ENCODE measurements around the gene ZDHHC13. TPM values are rescaled to one million over a fixed set of nuclear protein-coding genes. Genes with fewer than 3 reads are reported as not detected.

Gene ZDHHC13
- polyA plus RNA-seq, 1 donor from 2014 or later = 70.0 TPM

DNA sequence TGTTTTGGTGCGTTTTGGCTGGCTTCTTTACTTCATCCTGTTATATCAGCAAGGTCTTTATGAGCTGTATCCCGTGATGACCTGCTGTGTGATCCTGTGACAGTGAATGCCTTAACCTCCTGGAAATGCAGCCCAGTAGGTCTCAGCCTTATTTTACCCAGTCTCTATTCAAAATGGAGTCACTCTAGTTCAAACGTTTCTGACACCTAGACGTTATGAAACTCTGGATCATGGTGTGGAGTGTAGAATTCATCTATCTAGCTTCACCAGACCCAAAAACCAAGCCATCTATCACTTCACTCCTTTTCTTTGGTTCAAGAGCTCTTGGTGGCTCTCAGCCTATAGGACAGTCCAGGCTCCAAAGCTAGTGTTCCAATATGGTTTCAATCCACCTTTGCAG, 28.2 kb upstream of the ZDHHC13 start:
- Histone ChIP-seq H3K9me3 (ENCODE audit: low read length) (no peaks in the 10 kb centered on the region), H2AFZ (ENCODE audit: low read depth, low read length) (no peak overlapping the region), H3K27me3 (ENCODE audit: insufficient read depth, low read depth, low read length) (no peaks in the 10 kb centered on the region), H4K20me1 (ENCODE audit: insufficient read depth) (no peaks in the 10 kb centered on the region), H3K27ac (ENCODE audit: low read length) (no peak overlapping the region), H3K36me3 (ENCODE audit: insufficient read depth, low read length) (no peaks in the 10 kb centered on the region), H3K9ac (ENCODE audit: low read length) (no peak overlapping the region), H3K79me2 (replicated peaks; ENCODE audit: insufficient read depth, low read length) (no peaks in the 10 kb centered on the region), H3K4me2 (ENCODE audit: low read length) (no peak overlapping the region), H3K9me2 (ENCODE audit: insufficient read depth, low read length) (no peaks in the 10 kb centered on the region), H3F3A (ENCODE audit: insufficient read depth, low read length, poor library complexity, severe bottlenecking) (no peaks in the 10 kb centered on the region), H3K4me3 (ENCODE audit: low read length) (no peak overlapping the region)
- TF ChIP-seq EZH2 (IDR thresholded peaks at IDR 0.05; ENCODE audit: borderline replicate concordance, insufficient read depth, low read length, poor library complexity, severe bottlenecking) (no peak), TAF1 (IDR thresholded peaks at IDR 0.05; ENCODE audit: low read depth) (no peak), SMC3 (conservative IDR thresholded peaks at IDR 0.05; ENCODE audit: poor library complexity) (no peak), RAD21 (conservative IDR thresholded peaks at IDR 0.05) (no peak), POLR2AphosphoS5 (IDR thresholded peaks at IDR 0.05) (no peak), MXI1 (conservative IDR thresholded peaks at IDR 0.05; ENCODE audit: poor library complexity, severe bottlenecking) (no peak), EP300 (conservative IDR thresholded peaks at IDR 0.05; ENCODE audit: poor library complexity, severe bottlenecking) (no peak)
- TF ChIP-seq, protein P1, sequence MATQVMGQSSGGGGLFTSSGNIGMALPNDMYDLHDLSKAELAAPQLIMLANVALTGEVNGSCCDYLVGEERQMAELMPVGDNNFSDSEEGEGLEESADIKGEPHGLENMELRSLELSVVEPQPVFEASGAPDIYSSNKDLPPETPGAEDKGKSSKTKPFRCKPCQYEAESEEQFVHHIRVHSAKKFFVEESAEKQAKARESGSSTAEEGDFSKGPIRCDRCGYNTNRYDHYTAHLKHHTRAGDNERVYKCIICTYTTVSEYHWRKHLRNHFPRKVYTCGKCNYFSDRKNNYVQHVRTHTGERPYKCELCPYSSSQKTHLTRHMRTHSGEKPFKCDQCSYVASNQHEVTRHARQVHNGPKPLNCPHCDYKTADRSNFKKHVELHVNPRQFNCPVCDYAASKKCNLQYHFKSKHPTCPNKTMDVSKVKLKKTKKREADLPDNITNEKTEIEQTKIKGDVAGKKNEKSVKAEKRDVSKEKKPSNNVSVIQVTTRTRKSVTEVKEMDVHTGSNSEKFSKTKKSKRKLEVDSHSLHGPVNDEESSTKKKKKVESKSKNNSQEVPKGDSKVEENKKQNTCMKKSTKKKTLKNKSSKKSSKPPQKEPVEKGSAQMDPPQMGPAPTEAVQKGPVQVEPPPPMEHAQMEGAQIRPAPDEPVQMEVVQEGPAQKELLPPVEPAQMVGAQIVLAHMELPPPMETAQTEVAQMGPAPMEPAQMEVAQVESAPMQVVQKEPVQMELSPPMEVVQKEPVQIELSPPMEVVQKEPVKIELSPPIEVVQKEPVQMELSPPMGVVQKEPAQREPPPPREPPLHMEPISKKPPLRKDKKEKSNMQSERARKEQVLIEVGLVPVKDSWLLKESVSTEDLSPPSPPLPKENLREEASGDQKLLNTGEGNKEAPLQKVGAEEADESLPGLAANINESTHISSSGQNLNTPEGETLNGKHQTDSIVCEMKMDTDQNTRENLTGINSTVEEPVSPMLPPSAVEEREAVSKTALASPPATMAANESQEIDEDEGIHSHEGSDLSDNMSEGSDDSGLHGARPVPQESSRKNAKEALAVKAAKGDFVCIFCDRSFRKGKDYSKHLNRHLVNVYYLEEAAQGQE (IDR thresholded peaks at IDR 0.05; ENCODE audit: borderline replicate concordance) = no peak
- TF ChIP-seq, protein P2, sequence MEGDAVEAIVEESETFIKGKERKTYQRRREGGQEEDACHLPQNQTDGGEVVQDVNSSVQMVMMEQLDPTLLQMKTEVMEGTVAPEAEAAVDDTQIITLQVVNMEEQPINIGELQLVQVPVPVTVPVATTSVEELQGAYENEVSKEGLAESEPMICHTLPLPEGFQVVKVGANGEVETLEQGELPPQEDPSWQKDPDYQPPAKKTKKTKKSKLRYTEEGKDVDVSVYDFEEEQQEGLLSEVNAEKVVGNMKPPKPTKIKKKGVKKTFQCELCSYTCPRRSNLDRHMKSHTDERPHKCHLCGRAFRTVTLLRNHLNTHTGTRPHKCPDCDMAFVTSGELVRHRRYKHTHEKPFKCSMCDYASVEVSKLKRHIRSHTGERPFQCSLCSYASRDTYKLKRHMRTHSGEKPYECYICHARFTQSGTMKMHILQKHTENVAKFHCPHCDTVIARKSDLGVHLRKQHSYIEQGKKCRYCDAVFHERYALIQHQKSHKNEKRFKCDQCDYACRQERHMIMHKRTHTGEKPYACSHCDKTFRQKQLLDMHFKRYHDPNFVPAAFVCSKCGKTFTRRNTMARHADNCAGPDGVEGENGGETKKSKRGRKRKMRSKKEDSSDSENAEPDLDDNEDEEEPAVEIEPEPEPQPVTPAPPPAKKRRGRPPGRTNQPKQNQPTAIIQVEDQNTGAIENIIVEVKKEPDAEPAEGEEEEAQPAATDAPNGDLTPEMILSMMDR (IDR thresholded peaks at IDR 0.05; ENCODE audit: poor library complexity, severe bottlenecking) = no peak

DNA sequence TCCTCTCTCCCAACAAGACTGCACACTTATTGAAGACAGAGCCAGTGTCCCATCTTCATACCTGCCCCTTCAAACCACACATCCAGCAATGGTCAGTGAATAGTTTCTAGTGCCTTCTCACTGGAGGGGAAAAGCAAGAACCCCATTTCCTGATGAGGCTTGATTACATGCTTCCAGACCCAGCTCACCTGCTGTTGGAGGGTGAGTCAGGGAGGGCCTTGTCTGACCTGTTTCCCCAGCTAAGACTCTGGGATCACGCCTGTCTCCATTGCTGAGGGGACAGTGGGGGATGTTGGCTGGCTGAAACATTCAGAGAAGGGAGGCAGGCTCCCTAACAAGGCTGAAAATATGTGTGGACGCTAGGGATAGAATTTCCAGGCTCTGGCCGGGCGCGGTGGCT, 27.5 kb upstream of the ZDHHC13 start:
- Histone ChIP-seq H3K4me2 (ENCODE audit: low read length) (no peak overlapping the region), H3K27me3 (ENCODE audit: insufficient read depth, low read depth, low read length) (no peaks in the 10 kb centered on the region), H3K4me3 (ENCODE audit: low read length) (no peak overlapping the region), H3K79me2 (replicated peaks; ENCODE audit: insufficient read depth, low read length) (no peaks in the 10 kb centered on the region), H3K9me3 (ENCODE audit: low read length) (no peaks in the 10 kb centered on the region), H3K9me2 (ENCODE audit: insufficient read depth, low read length) (no peaks in the 10 kb centered on the region), H3K27ac (ENCODE audit: low read length) (no peak overlapping the region), H3K36me3 (ENCODE audit: insufficient read depth, low read length) (no peaks in the 10 kb centered on the region), H3K9ac (ENCODE audit: low read length) (no peak overlapping the region), H2AFZ (ENCODE audit: low read depth, low read length) (no peak overlapping the region), H4K20me1 (ENCODE audit: insufficient read depth) (no peaks in the 10 kb centered on the region), H3F3A (ENCODE audit: insufficient read depth, low read length, poor library complexity, severe bottlenecking) (no peaks in the 10 kb centered on the region)
- no peak for TF ChIP-seq EZH2 (IDR thresholded peaks at IDR 0.05; ENCODE audit: borderline replicate concordance, insufficient read depth, low read length, poor library complexity, severe bottlenecking)
- no peak for TF ChIP-seq SMC3 (conservative IDR thresholded peaks at IDR 0.05; ENCODE audit: poor library complexity)
- TF ChIP-seq RAD21 (conservative IDR thresholded peaks at IDR 0.05) = no peak
- no peak for TF ChIP-seq POLR2AphosphoS5 (IDR thresholded peaks at IDR 0.05)
- TF ChIP-seq MXI1 (conservative IDR thresholded peaks at IDR 0.05; ENCODE audit: poor library complexity, severe bottlenecking) = no peak
- TF ChIP-seq, protein P1 (IDR thresholded peaks at IDR 0.05; ENCODE audit: borderline replicate concordance) = no peak
- TF ChIP-seq, protein P2 (IDR thresholded peaks at IDR 0.05; ENCODE audit: poor library complexity, severe bottlenecking) = no peak
- no peak for TF ChIP-seq TAF1 (IDR thresholded peaks at IDR 0.05; ENCODE audit: low read depth)

All from neural cell (in vitro differentiated cells).